ENCODE results near the gene MT1F. TPM values are rescaled to one million over a fixed set of nuclear protein-coding genes. Genes with fewer than 3 reads are reported as not detected.
"Not testable (repeated sequence)": the region's sequence is repeated elsewhere in the genome, so short reads cannot be mapped to it uniquely, and the experiment has no call there.

Gene MT1F
- total and polyA plus RNA-seq, 11 donors = 1.3 to 8.1 (median 1.9) TPM; not detected in 2

- Histone ChIP-seq H3K4me1 (peaks cover 0 to 13% (median 10%) of the 10 kb centered on the region in 12 donors), H3K27me3 (peaks cover 0 to 22% (median 4%) of the 10 kb centered on the region in 9 donors), H3K9me3 (no peaks in the 10 kb centered on the region), H3K36me3 (no peaks in the 10 kb centered on the region), H3K27ac (no peak overlapping the region), H3K4me3 (no peak overlapping the region)
- ATAC-seq (no peak), DNase-seq (no peak)
- TF ChIP-seq POLR2A (IDR thresholded peaks at IDR 0.05) = no peak
- no peak for TF ChIP-seq CTCF (IDR thresholded peaks at IDR 0.05)
- 81 to 89% (median 81%) methylated on average over 7 of the region's 7 CpGs for WGBS, 4 donors
- intact Hi-C loops (cut with DNase I) = no loop called here
These were observed 4.5 kb upstream of the MT1F start for GRCh38 chr16:56653218-56653617.

GRCh38 chr16:56658327-56658875, 642 bp downstream of the MT1F start:
- DNase-seq (peak in 3 of 5 donors; percentile 37 to 68 (median 59)), ATAC-seq (no peak)
- 33 to 58% (median 42%) methylated on average over 6 to 10 of the region's 10 CpGs for WGBS, 4 donors
- no peaks in the 10 kb centered on the region for H3K9me3 ChIP-seq
- H3K36me3 ChIP-seq = no peaks in the 10 kb centered on the region
- intact Hi-C loops (cut with DNase I) = no loop called here
- peak overlapping the region in 11 of 12 donors; percentile 43 to 69 (median 57) for H3K4me3 ChIP-seq
- peak overlapping the region in 1 of 12 donors; percentile 3 for H3K27ac ChIP-seq
- H3K4me1 ChIP-seq = peaks cover 0 to 29% (median 13%) of the 10 kb centered on the region in 12 donors
- peaks cover 3 to 44% (median 20%) of the 10 kb centered on the region in 9 donors for H3K27me3 ChIP-seq
- no peak for TF ChIP-seq POLR2A (IDR thresholded peaks at IDR 0.05)
- no peak for TF ChIP-seq CTCF (IDR thresholded peaks at IDR 0.05)

GRCh38 chr16:56662357-56663354, 4.9 kb downstream of the MT1F start:
- TF ChIP-seq POLR2A (IDR thresholded peaks at IDR 0.05) = no peak
- TF ChIP-seq CTCF (IDR thresholded peaks at IDR 0.05) = no peak
- peak overlapping the region in 2 of 12 donors; percentile 15 to 43 for H3K4me3 ChIP-seq
- H3K9me3 ChIP-seq = no peaks in the 10 kb centered on the region
- 11 to 18% (median 14%) methylated on average over 34 to 48 of the region's 48 CpGs for WGBS, 4 donors
- DNase-seq = no peak
- H3K4me1 ChIP-seq = peaks cover 0 to 24% (median 11%) of the 10 kb centered on the region in 12 donors
- peaks cover 5 to 80% (median 48%) of the 10 kb centered on the region in 9 donors for H3K27me3 ChIP-seq
- H3K36me3 ChIP-seq = no peaks in the 10 kb centered on the region
- no peak for ATAC-seq
- no peak overlapping the region for H3K27ac ChIP-seq
- intact Hi-C loops (cut with DNase I) = no loop called here

- ATAC-seq (no peak), DNase-seq (no peak)
- no peaks in the 10 kb centered on the region for H3K9me3 ChIP-seq
- no peak overlapping the region for H3K4me3 ChIP-seq
- TF ChIP-seq POLR2A (IDR thresholded peaks at IDR 0.05) = no peak
- TF ChIP-seq CTCF (IDR thresholded peaks at IDR 0.05) = no peak
- H3K4me1 ChIP-seq = peaks cover 0 to 24% (median 10%) of the 10 kb centered on the region in 12 donors
- 87 to 95% (median 89%) methylated on average over 1 of the region's 1 CpG for WGBS, 4 donors
- H3K27ac ChIP-seq = no peak overlapping the region
- peaks cover 9 to 86% (median 54%) of the 10 kb centered on the region in 9 donors for H3K27me3 ChIP-seq
- intact Hi-C loops (cut with DNase I) = no loop called here
- H3K36me3 ChIP-seq = no peaks in the 10 kb centered on the region
These were observed 6.7 kb downstream of the MT1F start for GRCh38 chr16:56664506-56664905.

GRCh38 chr16:56665286-56666261, 7.8 kb downstream of the MT1F start:
- H3K27ac ChIP-seq, ATAC-seq, H3K9me3 ChIP-seq, H3K36me3 ChIP-seq, DNase-seq, H3K4me3 ChIP-seq: not testable (repeated sequence)
- WGBS, 4 donors = 72 to 78% (median 75%) methylated on average over 8 of the region's 8 CpGs
- peaks cover 17 to 91% (median 58%) of the 10 kb centered on the region in 9 donors for H3K27me3 ChIP-seq
- intact Hi-C loops (cut with DNase I) = loop anchor here in 1 of 10 donors (5.0 kb wide), 1 partner anchor 37 kb away; no protein-coding TSS in a partner anchor
- peaks cover 0 to 31% (median 14%) of the 10 kb centered on the region in 12 donors for H3K4me1 ChIP-seq
